Neural progenitor cell (in vitro differentiated cells): Measurements from ENCODE around the gene TMEM132E.

ENCODE experiments used
- CTCF ChIP-seq: fragments of 200-600 bp; sonication (generic); IDR thresholded peaks from 2 replicates; pipeline ENCODE4 v1.5.1; 2017; ENCODE audit warnings: antibody characterized with exemption, mild to moderate bottlenecking
- EZH2 ChIP-seq: fragments of 200-600 bp; sonication (generic); IDR thresholded peaks from 2 replicates; pipeline ENCODE4 v1.6.1; 2017; ENCODE audit warnings: antibody characterized with exemption, mild to moderate bottlenecking, moderate library complexity
- EZH2phosphoT487 ChIP-seq: fragments of 200-600 bp; sonication (generic); IDR thresholded peaks from 2 replicates; pipeline ENCODE4 v1.6.1; 2017; ENCODE audit warnings: antibody characterized with exemption

GRCh38 chr17:34588266-34588665 lies 8.9 kb downstream of the TMEM132E start:
- TF ChIP-seq CTCF (no peak), EZH2 (no peak), EZH2phosphoT487 (no peak)
